IPS-18a (cell line): ENCODE data around the gene ALG5.
A peak's percentile ranks its signal among the peaks of the same experiment; 100 is the strongest.

Experiments used
- H3K27ac ChIP-seq: one replicate; pipeline ENCODE4 v1.5.1; 2013; ENCODE audit warnings: low read length
- H3K27me3 ChIP-seq: one replicate; pipeline ENCODE4 v1.6.1; 2013; ENCODE audit warnings: mild to moderate bottlenecking, low read length; ENCODE audit not compliant: control insufficient read depth, insufficient read depth
- H3K36me3 ChIP-seq: one replicate; pipeline ENCODE4 v1.6.1; 2013; ENCODE audit warnings: low read depth, low read length; ENCODE audit not compliant: control insufficient read depth
- H3K4me1 ChIP-seq: one replicate; pipeline ENCODE4 v1.6.1; 2013; ENCODE audit warnings: low read depth, low read length; ENCODE audit not compliant: control insufficient read depth
- H3K4me3 ChIP-seq: one replicate; pipeline ENCODE4 v1.5.1; 2013; ENCODE audit warnings: low read length
- H3K9ac ChIP-seq: one replicate; pipeline ENCODE4 v1.6.1; 2013; ENCODE audit warnings: mild to moderate bottlenecking, low read length, moderate library complexity
- H3K9me3 ChIP-seq: one replicate; pipeline ENCODE4 v1.6.1; 2013; ENCODE audit warnings: low read depth, low read length; ENCODE audit not compliant: control insufficient read depth

The ALG5 gene

GRCh38 chr13:36921631-36922301, 77.4 kb downstream of the ALG5 start:
- Histone ChIP-seq H3K4me3 (no peak overlapping the region), H3K9ac (no peak overlapping the region), H3K36me3 (no peaks in the 10 kb centered on the region)

GRCh38 chr13:36920616-36921185, 78.4 kb downstream of the ALG5 start:
- Histone ChIP-seq H3K9ac (no peak overlapping the region), H3K4me3 (peak overlapping the region; percentile 47), H3K27ac (no peak overlapping the region), H3K27me3 (peaks cover 46% of the 10 kb centered on the region), H3K4me1 (peaks cover 4% of the 10 kb centered on the region), H3K36me3 (no peaks in the 10 kb centered on the region), H3K9me3 (no peaks in the 10 kb centered on the region)

More at GRCh38 chr13:36921631-36922301, 77.4 kb downstream of the ALG5 start:
- Histone ChIP-seq H3K27ac (no peak overlapping the region), H3K27me3 (peaks cover 43% of the 10 kb centered on the region), H3K4me1 (peaks cover 4% of the 10 kb centered on the region), H3K9me3 (no peaks in the 10 kb centered on the region)

GRCh38 chr13:36919833-36920615, 79.1 kb downstream of the ALG5 start, which contains the start of gene SMAD9:
Gene SMAD9, minus strand, starts transcription at chr13:36920238. Its CDS starts 40,549 bp downstream, at chr13:36879689.
- H3K27ac ChIP-seq: no peak within 1 kb of the TSS
- peak within 1 kb of the TSS; percentile 63 for H3K4me3 ChIP-seq
- H3K9me3 ChIP-seq: no peaks in the 10 kb centered on the region

GRCh38 chr13:36919171-36919832, 79.8 kb downstream of the ALG5 start:
- Histone ChIP-seq H3K4me3 (peak overlapping the region; percentile 63), H3K27ac (no peak overlapping the region), H3K9ac (peak overlapping the region; percentile 11), H3K4me1 (peaks cover 4% of the 10 kb centered on the region), H3K27me3 (peaks cover 46% of the 10 kb centered on the region), H3K36me3 (no peaks in the 10 kb centered on the region), H3K9me3 (no peaks in the 10 kb centered on the region)

More at GRCh38 chr13:36919833-36920615, 79.1 kb downstream of the ALG5 start, which contains the start of gene SMAD9:
- peaks cover 4% of the 10 kb centered on the region for H3K4me1 ChIP-seq
- peaks cover 46% of the 10 kb centered on the region for H3K27me3 ChIP-seq
- H3K36me3 ChIP-seq: no peaks in the 10 kb centered on the region
- H3K9ac ChIP-seq: peak within 1 kb of the TSS; percentile 11

GRCh38 chr13:36918246-36919131, 80.7 kb downstream of the ALG5 start:
- Histone ChIP-seq H3K4me3 (peak overlapping the region; percentile 63), H3K27me3 (peaks cover 46% of the 10 kb centered on the region), H3K27ac (no peak overlapping the region), H3K9me3 (no peaks in the 10 kb centered on the region), H3K36me3 (no peaks in the 10 kb centered on the region), H3K4me1 (peaks cover 4% of the 10 kb centered on the region), H3K9ac (peak overlapping the region; percentile 11)

- no peak overlapping the region for H3K9ac ChIP-seq
- peaks cover 46% of the 10 kb centered on the region for H3K27me3 ChIP-seq
- H3K9me3 ChIP-seq: no peaks in the 10 kb centered on the region
- no peaks in the 10 kb centered on the region for H3K36me3 ChIP-seq
- H3K4me1 ChIP-seq: peaks cover 4% of the 10 kb centered on the region
- no peak overlapping the region for H3K4me3 ChIP-seq
- H3K27ac ChIP-seq: no peak overlapping the region
Measured at GRCh38 chr13:36917311-36917710, 81.8 kb downstream of the ALG5 start.

GRCh38 chr13:36915896-36916640, 83.1 kb downstream of the ALG5 start:
- Histone ChIP-seq H3K9ac (no peak overlapping the region), H3K36me3 (no peaks in the 10 kb centered on the region), H3K27me3 (peaks cover 38% of the 10 kb centered on the region), H3K9me3 (no peaks in the 10 kb centered on the region), H3K4me1 (peaks cover 4% of the 10 kb centered on the region), H3K4me3 (no peak overlapping the region), H3K27ac (no peak overlapping the region)

GRCh38 chr13:36915106-36915505, 84.0 kb downstream of the ALG5 start:
- Histone ChIP-seq H3K27ac (no peak overlapping the region), H3K27me3 (peaks cover 30% of the 10 kb centered on the region), H3K4me1 (peaks cover 4% of the 10 kb centered on the region)

GRCh38 chr13:36914648-36915047, 84.5 kb downstream of the ALG5 start:
- no peaks in the 10 kb centered on the region for H3K36me3 ChIP-seq
- no peak overlapping the region for H3K9ac ChIP-seq
- no peaks in the 10 kb centered on the region for H3K9me3 ChIP-seq
- no peak overlapping the region for H3K27ac ChIP-seq
- H3K27me3 ChIP-seq: peaks cover 30% of the 10 kb centered on the region
- H3K4me1 ChIP-seq: peaks cover 4% of the 10 kb centered on the region
- no peak overlapping the region for H3K4me3 ChIP-seq

More at GRCh38 chr13:36915106-36915505, 84.0 kb downstream of the ALG5 start:
- H3K4me3 ChIP-seq: no peak overlapping the region
- no peaks in the 10 kb centered on the region for H3K9me3 ChIP-seq
- H3K36me3 ChIP-seq: no peaks in the 10 kb centered on the region
- H3K9ac ChIP-seq: no peak overlapping the region

- no peaks in the 10 kb centered on the region for H3K4me1 ChIP-seq
- H3K4me3 ChIP-seq: no peak overlapping the region
- no peak overlapping the region for H3K9ac ChIP-seq
- H3K9me3 ChIP-seq: no peaks in the 10 kb centered on the region
- H3K27me3 ChIP-seq: peaks cover 20% of the 10 kb centered on the region
- no peaks in the 10 kb centered on the region for H3K36me3 ChIP-seq
- no peak overlapping the region for H3K27ac ChIP-seq
Measured at GRCh38 chr13:36913463-36913862, 85.7 kb downstream of the ALG5 start.
